Mononuclear cell (primary cell): Measurements from ENCODE around the gene ZNF319. TPM values are rescaled to one million over a fixed set of nuclear protein-coding genes. Genes with fewer than 3 reads are reported as not detected.

ENCODE experiments used
- H3K27me3 ChIP-seq: 2 replicates; pipeline ENCODE4 v1.6.0; 2011; ENCODE audit warnings: low read length, control low read depth; ENCODE audit not compliant: insufficient read depth
- H3K4me1 ChIP-seq: 2 replicates; pipeline ENCODE4 v1.5.1; 2011; ENCODE audit warnings: mild to moderate bottlenecking, low read length, control low read depth; ENCODE audit not compliant: insufficient read depth
- H3K4me3 ChIP-seq: 2 replicates; pipeline ENCODE4 v1.5.1; 2011; ENCODE audit warnings: mild to moderate bottlenecking, low read length, moderate library complexity
- H3K9me3 ChIP-seq: 2 replicates; pipeline ENCODE4 v1.5.1; 2011; ENCODE audit warnings: low read depth, mild to moderate bottlenecking, control low read depth, low read length
- total RNA-seq: library from RNA; depleted of rRNA; stranded (reverse); fragments of >200 nt; gene quantifications from one replicate; pipeline ENCODE4 v1.2.3, GENCODE V29; 2012

The ZNF319 gene
- total RNA-seq, 1 donor = 5.7 TPM

GRCh38 chr16:57966986-57967385, 33.5 kb downstream of the ZNF319 start:
- no peaks in the 10 kb centered on the region for H3K27me3 ChIP-seq
- H3K4me3 ChIP-seq = no peak overlapping the region
- no peaks in the 10 kb centered on the region for H3K4me1 ChIP-seq
- H3K9me3 ChIP-seq = no peaks in the 10 kb centered on the region

- no peaks in the 10 kb centered on the region for H3K27me3 ChIP-seq
- no peaks in the 10 kb centered on the region for H3K4me1 ChIP-seq
- H3K9me3 ChIP-seq = no peaks in the 10 kb centered on the region
- no peak overlapping the region for H3K4me3 ChIP-seq
Observed at GRCh38 chr16:57966204-57966771, 34.2 kb downstream of the ZNF319 start.

GRCh38 chr16:57964157-57964700, 36.2 kb downstream of the ZNF319 start:
- no peaks in the 10 kb centered on the region for H3K9me3 ChIP-seq
- no peaks in the 10 kb centered on the region for H3K27me3 ChIP-seq
- no peaks in the 10 kb centered on the region for H3K4me1 ChIP-seq
- H3K4me3 ChIP-seq = no peak overlapping the region

GRCh38 chr16:57962756-57963155, 37.7 kb downstream of the ZNF319 start:
- Histone ChIP-seq H3K4me1 (no peaks in the 10 kb centered on the region), H3K4me3 (no peak overlapping the region), H3K27me3 (no peaks in the 10 kb centered on the region), H3K9me3 (no peaks in the 10 kb centered on the region)

- Histone ChIP-seq H3K9me3 (no peaks in the 10 kb centered on the region), H3K4me1 (no peaks in the 10 kb centered on the region), H3K27me3 (no peaks in the 10 kb centered on the region), H3K4me3 (no peak overlapping the region)
Observed at GRCh38 chr16:57962046-57962445, 38.4 kb downstream of the ZNF319 start.

GRCh38 chr16:57961538-57961937, 38.9 kb downstream of the ZNF319 start:
- no peak overlapping the region for H3K4me3 ChIP-seq
- H3K9me3 ChIP-seq = no peaks in the 10 kb centered on the region
- H3K4me1 ChIP-seq = no peaks in the 10 kb centered on the region
- no peaks in the 10 kb centered on the region for H3K27me3 ChIP-seq

- H3K4me3 ChIP-seq = no peak overlapping the region
- no peaks in the 10 kb centered on the region for H3K4me1 ChIP-seq
- H3K27me3 ChIP-seq = no peaks in the 10 kb centered on the region
- H3K9me3 ChIP-seq = no peaks in the 10 kb centered on the region
Observed at GRCh38 chr16:57960826-57961472, 39.5 kb downstream of the ZNF319 start.

- no peak overlapping the region for H3K4me3 ChIP-seq
- H3K9me3 ChIP-seq = no peaks in the 10 kb centered on the region
- H3K27me3 ChIP-seq = no peaks in the 10 kb centered on the region
- H3K4me1 ChIP-seq = no peaks in the 10 kb centered on the region
Observed at GRCh38 chr16:57960310-57960709, 40.2 kb downstream of the ZNF319 start.

GRCh38 chr16:57959804-57960203, 40.7 kb downstream of the ZNF319 start:
- Histone ChIP-seq H3K27me3 (no peaks in the 10 kb centered on the region), H3K4me1 (no peaks in the 10 kb centered on the region), H3K4me3 (no peak overlapping the region), H3K9me3 (no peaks in the 10 kb centered on the region)

- no peaks in the 10 kb centered on the region for H3K9me3 ChIP-seq
- no peak overlapping the region for H3K4me3 ChIP-seq
- no peaks in the 10 kb centered on the region for H3K4me1 ChIP-seq
- H3K27me3 ChIP-seq = no peaks in the 10 kb centered on the region
Observed at GRCh38 chr16:57959121-57959520, 41.4 kb downstream of the ZNF319 start.

- Histone ChIP-seq H3K4me1 (no peaks in the 10 kb centered on the region), H3K4me3 (no peak overlapping the region), H3K27me3 (no peaks in the 10 kb centered on the region), H3K9me3 (no peaks in the 10 kb centered on the region)
Observed at GRCh38 chr16:57958544-57958943, 41.9 kb downstream of the ZNF319 start.

GRCh38 chr16:57957673-57958392, 42.6 kb downstream of the ZNF319 start:
- Histone ChIP-seq H3K4me3 (no peak overlapping the region), H3K9me3 (no peaks in the 10 kb centered on the region), H3K27me3 (no peaks in the 10 kb centered on the region), H3K4me1 (no peaks in the 10 kb centered on the region)

GRCh38 chr16:57956924-57957672, 43.4 kb downstream of the ZNF319 start:
- Histone ChIP-seq H3K27me3 (no peaks in the 10 kb centered on the region), H3K4me3 (no peak overlapping the region), H3K9me3 (no peaks in the 10 kb centered on the region), H3K4me1 (no peaks in the 10 kb centered on the region)

GRCh38 chr16:57956270-57956808, 44.1 kb downstream of the ZNF319 start:
- no peaks in the 10 kb centered on the region for H3K9me3 ChIP-seq
- no peaks in the 10 kb centered on the region for H3K4me1 ChIP-seq
- no peaks in the 10 kb centered on the region for H3K27me3 ChIP-seq
- H3K4me3 ChIP-seq = no peak overlapping the region
